Measurements from ENCODE around the gene ERAS.
"Not testable (repeated sequence)": the region's sequence is repeated elsewhere in the genome, so short reads cannot be mapped to it uniquely, and the experiment has no call there.

The ERAS gene

GRCh38 chrX:48818866-48819265 is 7.4 kb upstream of the ERAS start:
- H3K9me3 ChIP-seq (ENCODE audit: low read depth, low read length), result no peaks in the 10 kb centered on the region
- TF ChIP-seq EZH2 (IDR thresholded peaks at IDR 0.05) (no peak), POLR2AphosphoS5 (IDR thresholded peaks at IDR 0.05; ENCODE audit: borderline replicate concordance, low read depth, low read length) (no peak), FOXP2 (optimal IDR thresholded peaks at IDR 0.05; ENCODE audit: control extremely low read depth, extremely low read length, insufficient read depth) (no peak)
- H3K36me3 ChIP-seq (ENCODE audit: insufficient read depth, low read length), result no peaks in the 10 kb centered on the region
- H3K27ac ChIP-seq, result no peak overlapping the region
- DNase-seq (ENCODE audit: low read depth, low spot score), result no peak
- H3K9ac ChIP-seq (ENCODE audit: insufficient read length), result no peak overlapping the region
- no peak overlapping the region for H3K4me3 ChIP-seq

GRCh38 chrX:48819394-48819793 is 6.9 kb upstream of the ERAS start:
- not testable (repeated sequence) for H3K36me3 ChIP-seq (ENCODE audit: insufficient read depth, low read length); DNase-seq (ENCODE audit: low read depth, low spot score); H3K9me3 ChIP-seq (ENCODE audit: low read depth, low read length); H3K9ac ChIP-seq (ENCODE audit: insufficient read length); H3K27ac ChIP-seq; H3K4me3 ChIP-seq

- H3K9ac ChIP-seq (ENCODE audit: insufficient read length), result no peak overlapping the region
- TF ChIP-seq EZH2 (IDR thresholded peaks at IDR 0.05) (no peak), POLR2AphosphoS5 (IDR thresholded peaks at IDR 0.05; ENCODE audit: borderline replicate concordance, low read depth, low read length) (no peak), FOXP2 (optimal IDR thresholded peaks at IDR 0.05; ENCODE audit: control extremely low read depth, extremely low read length, insufficient read depth) (no peak)
- no peak overlapping the region for H3K4me3 ChIP-seq
- no peak overlapping the region for H3K27ac ChIP-seq
- no peak for DNase-seq (ENCODE audit: low read depth, low spot score)
- no peaks in the 10 kb centered on the region for H3K36me3 ChIP-seq (ENCODE audit: insufficient read depth, low read length)
- no peaks in the 10 kb centered on the region for H3K9me3 ChIP-seq (ENCODE audit: low read depth, low read length)
Observed at GRCh38 chrX:48823053-48823452, 3.3 kb upstream of the ERAS start.

- no peak overlapping the region for H3K27ac ChIP-seq
- no peak overlapping the region for H3K9ac ChIP-seq (ENCODE audit: insufficient read length)
- H3K36me3 ChIP-seq (ENCODE audit: insufficient read depth, low read length), result no peaks in the 10 kb centered on the region
- no peak for TF ChIP-seq POLR2AphosphoS5 (IDR thresholded peaks at IDR 0.05; ENCODE audit: borderline replicate concordance, low read depth, low read length)
- TF ChIP-seq EZH2 (IDR thresholded peaks at IDR 0.05), result no peak
- no peak for TF ChIP-seq FOXP2 (optimal IDR thresholded peaks at IDR 0.05; ENCODE audit: control extremely low read depth, extremely low read length, insufficient read depth)
- DNase-seq (ENCODE audit: low read depth, low spot score), result no peak
- no peaks in the 10 kb centered on the region for H3K9me3 ChIP-seq (ENCODE audit: low read depth, low read length)
- H3K4me3 ChIP-seq, result no peak overlapping the region
Observed at GRCh38 chrX:48824066-48824465, 2.2 kb upstream of the ERAS start.

- no peak for DNase-seq (ENCODE audit: low read depth, low spot score)
- TF ChIP-seq POLR2AphosphoS5 (IDR thresholded peaks at IDR 0.05; ENCODE audit: borderline replicate concordance, low read depth, low read length) (no peak), EZH2 (IDR thresholded peaks at IDR 0.05) (no peak), FOXP2 (optimal IDR thresholded peaks at IDR 0.05; ENCODE audit: control extremely low read depth, extremely low read length, insufficient read depth) (no peak)
- Histone ChIP-seq H3K9me3 (ENCODE audit: low read depth, low read length) (no peaks in the 10 kb centered on the region), H3K36me3 (ENCODE audit: insufficient read depth, low read length) (no peaks in the 10 kb centered on the region), H3K27ac (no peak overlapping the region), H3K9ac (ENCODE audit: insufficient read length) (no peak overlapping the region), H3K4me3 (no peak overlapping the region)
Observed at GRCh38 chrX:48826876-48827653, 752 bp downstream of the ERAS start.

- H3K36me3 ChIP-seq (ENCODE audit: insufficient read depth, low read length), result no peaks in the 10 kb centered on the region
- no peak for DNase-seq (ENCODE audit: low read depth, low spot score)
- TF ChIP-seq EZH2 (IDR thresholded peaks at IDR 0.05) (no peak), POLR2AphosphoS5 (IDR thresholded peaks at IDR 0.05; ENCODE audit: borderline replicate concordance, low read depth, low read length) (no peak), FOXP2 (optimal IDR thresholded peaks at IDR 0.05; ENCODE audit: control extremely low read depth, extremely low read length, insufficient read depth) (no peak)
- no peak overlapping the region for H3K9ac ChIP-seq (ENCODE audit: insufficient read length)
- no peak overlapping the region for H3K4me3 ChIP-seq
- no peak overlapping the region for H3K27ac ChIP-seq
- H3K9me3 ChIP-seq (ENCODE audit: low read depth, low read length), result no peaks in the 10 kb centered on the region
Observed at GRCh38 chrX:48827654-48827968, 1.3 kb downstream of the ERAS start.

GRCh38 chrX:48829016-48829735 is 2.9 kb downstream of the ERAS start:
- no peak overlapping the region for H3K4me3 ChIP-seq
- H3K9me3 ChIP-seq (ENCODE audit: low read depth, low read length), result no peaks in the 10 kb centered on the region
- H3K27ac ChIP-seq, result no peak overlapping the region
- no peak for DNase-seq (ENCODE audit: low read depth, low spot score)
- H3K9ac ChIP-seq (ENCODE audit: insufficient read length), result no peak overlapping the region
- TF ChIP-seq POLR2AphosphoS5 (IDR thresholded peaks at IDR 0.05; ENCODE audit: borderline replicate concordance, low read depth, low read length), result no peak
- TF ChIP-seq FOXP2 (optimal IDR thresholded peaks at IDR 0.05; ENCODE audit: control extremely low read depth, extremely low read length, insufficient read depth), result no peak
- no peak for TF ChIP-seq EZH2 (IDR thresholded peaks at IDR 0.05)
- no peaks in the 10 kb centered on the region for H3K36me3 ChIP-seq (ENCODE audit: insufficient read depth, low read length)

- no peaks in the 10 kb centered on the region for H3K9me3 ChIP-seq (ENCODE audit: low read depth, low read length)
- H3K4me3 ChIP-seq, result no peak overlapping the region
- TF ChIP-seq FOXP2 (optimal IDR thresholded peaks at IDR 0.05; ENCODE audit: control extremely low read depth, extremely low read length, insufficient read depth), result no peak
- H3K36me3 ChIP-seq (ENCODE audit: insufficient read depth, low read length), result no peaks in the 10 kb centered on the region
- H3K27ac ChIP-seq, result no peak overlapping the region
- no peak overlapping the region for H3K9ac ChIP-seq (ENCODE audit: insufficient read length)
- no peak for DNase-seq (ENCODE audit: low read depth, low spot score)
Observed at GRCh38 chrX:48831136-48831908, 5.0 kb downstream of the ERAS start.

Measured in SK-N-MC (cell line).